Keratinocyte (primary cell): ENCODE data around the gene ADAMTSL1.

Source experiments
- EZH2 ChIP-seq: IDR thresholded peaks from one replicate; pipeline ENCODE4 v1.6.1; 2012; ENCODE audit warnings: inconsistent platforms, mild to moderate bottlenecking, low read length, moderate library complexity
- TF ChIP-seq, protein P1 (sequence below), 3 experiments: IDR thresholded peaks in 1 of 3; conservative IDR thresholded peaks in 1 of 3; optimal IDR thresholded peaks in 1 of 3; 2 replicates in 2 of 3; 3 replicates in 1 of 3; pipeline versions ENCODE3 to v1.5.1; 2011; ENCODE audit warnings: low read length in 3 of 3, mild to moderate bottlenecking in 3 of 3, moderate library complexity in 2 of 3, control low read depth in 1 of 3, inconsistent platforms in 1 of 3; ENCODE audit not compliant: insufficient read depth in 2 of 3; ENCODE audit errors: extremely low read depth in 1 of 3

GRCh38 chr9:18500451-18500850, 26.5 kb downstream of the ADAMTSL1 start:
- TF ChIP-seq, protein P1, sequence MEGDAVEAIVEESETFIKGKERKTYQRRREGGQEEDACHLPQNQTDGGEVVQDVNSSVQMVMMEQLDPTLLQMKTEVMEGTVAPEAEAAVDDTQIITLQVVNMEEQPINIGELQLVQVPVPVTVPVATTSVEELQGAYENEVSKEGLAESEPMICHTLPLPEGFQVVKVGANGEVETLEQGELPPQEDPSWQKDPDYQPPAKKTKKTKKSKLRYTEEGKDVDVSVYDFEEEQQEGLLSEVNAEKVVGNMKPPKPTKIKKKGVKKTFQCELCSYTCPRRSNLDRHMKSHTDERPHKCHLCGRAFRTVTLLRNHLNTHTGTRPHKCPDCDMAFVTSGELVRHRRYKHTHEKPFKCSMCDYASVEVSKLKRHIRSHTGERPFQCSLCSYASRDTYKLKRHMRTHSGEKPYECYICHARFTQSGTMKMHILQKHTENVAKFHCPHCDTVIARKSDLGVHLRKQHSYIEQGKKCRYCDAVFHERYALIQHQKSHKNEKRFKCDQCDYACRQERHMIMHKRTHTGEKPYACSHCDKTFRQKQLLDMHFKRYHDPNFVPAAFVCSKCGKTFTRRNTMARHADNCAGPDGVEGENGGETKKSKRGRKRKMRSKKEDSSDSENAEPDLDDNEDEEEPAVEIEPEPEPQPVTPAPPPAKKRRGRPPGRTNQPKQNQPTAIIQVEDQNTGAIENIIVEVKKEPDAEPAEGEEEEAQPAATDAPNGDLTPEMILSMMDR (optimal IDR thresholded peaks at IDR 0.05 in 1 of 3, IDR thresholded peaks at IDR 0.05 in 1 of 3, conservative IDR thresholded peaks at IDR 0.05 in 1 of 3; ENCODE audit: extremely low read depth in 1 of 3, insufficient read depth in 2 of 3, low read length in 3 of 3): no peak
- TF ChIP-seq EZH2: no peak
